ENCODE results near the gene CORO1C.
"Not testable (repeated sequence)": the region's sequence is repeated elsewhere in the genome, so short reads cannot be mapped to it uniquely, and the experiment has no call there.

CORO1C gene

GRCh38 chr12:108664338-108665258, 66.7 kb downstream of the CORO1C start:
- peak; percentile 65 for DNase-seq (ENCODE audit: extremely low read depth, insufficient read length)
- Histone ChIP-seq H3K4me3 (replicated peaks; ENCODE audit: low read depth, low read length) (peak overlapping the region; percentile 30), H3K27me3 (replicated peaks; ENCODE audit: control insufficient read depth, insufficient read depth, low read length) (no peaks in the 10 kb centered on the region), H3K36me3 (ENCODE audit: control insufficient read depth, insufficient read depth, low read length) (peaks cover 2% of the 10 kb centered on the region; the same call in 1 of the 2 replicates)
- peak; percentile 84 for TF ChIP-seq CTCF (IDR thresholded peaks at IDR 0.05; ENCODE audit: insufficient read depth, low read length, poor library complexity, severe bottlenecking)

- H3K4me3 ChIP-seq (replicated peaks; ENCODE audit: low read depth, low read length), result no peak overlapping the region
- peaks cover 6% of the 10 kb centered on the region for H3K36me3 ChIP-seq (ENCODE audit: control insufficient read depth, insufficient read depth, low read length)
- TF ChIP-seq CTCF (IDR thresholded peaks at IDR 0.05; ENCODE audit: insufficient read depth, low read length, poor library complexity, severe bottlenecking), result no peak
- H3K27me3 ChIP-seq (replicated peaks; ENCODE audit: control insufficient read depth, insufficient read depth, low read length), result no peaks in the 10 kb centered on the region
- DNase-seq (ENCODE audit: extremely low read depth, insufficient read length), result no peak
Observed at GRCh38 chr12:108663324-108664015, 67.8 kb downstream of the CORO1C start.

- peaks cover 13% of the 10 kb centered on the region for H3K36me3 ChIP-seq (ENCODE audit: control insufficient read depth, insufficient read depth, low read length)
- not testable (repeated sequence) for H3K4me3 ChIP-seq (replicated peaks; ENCODE audit: low read depth, low read length); DNase-seq (ENCODE audit: extremely low read depth, insufficient read length); H3K27me3 ChIP-seq (replicated peaks; ENCODE audit: control insufficient read depth, insufficient read depth, low read length)
Observed at GRCh38 chr12:108658115-108658514, 73.2 kb downstream of the CORO1C start.

GRCh38 chr12:108657130-108657745, 74.1 kb downstream of the CORO1C start:
- DNase-seq (ENCODE audit: extremely low read depth, insufficient read length), result no peak
- TF ChIP-seq CTCF (IDR thresholded peaks at IDR 0.05; ENCODE audit: insufficient read depth, low read length, poor library complexity, severe bottlenecking), result no peak
- H3K27me3 ChIP-seq (replicated peaks; ENCODE audit: control insufficient read depth, insufficient read depth, low read length), result no peaks in the 10 kb centered on the region
- H3K4me3 ChIP-seq (replicated peaks; ENCODE audit: low read depth, low read length), result no peak overlapping the region
- H3K36me3 ChIP-seq (ENCODE audit: control insufficient read depth, insufficient read depth, low read length), result peaks cover 15% of the 10 kb centered on the region

- not testable (repeated sequence) for DNase-seq (ENCODE audit: extremely low read depth, insufficient read length); H3K4me3 ChIP-seq (replicated peaks; ENCODE audit: low read depth, low read length); H3K27me3 ChIP-seq (replicated peaks; ENCODE audit: control insufficient read depth, insufficient read depth, low read length)
- H3K36me3 ChIP-seq (ENCODE audit: control insufficient read depth, insufficient read depth, low read length), result peaks cover 17% of the 10 kb centered on the region
Observed at GRCh38 chr12:108656247-108656646, 75.1 kb downstream of the CORO1C start.

GRCh38 chr12:108655812-108656175, 75.5 kb downstream of the CORO1C start:
- not testable (repeated sequence) for DNase-seq (ENCODE audit: extremely low read depth, insufficient read length)

GRCh38 chr12:108654622-108655021, 76.7 kb downstream of the CORO1C start:
- H3K4me3 ChIP-seq (replicated peaks; ENCODE audit: low read depth, low read length); DNase-seq (ENCODE audit: extremely low read depth, insufficient read length); H3K27me3 ChIP-seq (replicated peaks; ENCODE audit: control insufficient read depth, insufficient read depth, low read length): not testable (repeated sequence)
- H3K36me3 ChIP-seq (ENCODE audit: control insufficient read depth, insufficient read depth, low read length), result peaks cover 18% of the 10 kb centered on the region

More at GRCh38 chr12:108655812-108656175, 75.5 kb downstream of the CORO1C start:
- not testable (repeated sequence) for H3K4me3 ChIP-seq (replicated peaks; ENCODE audit: low read depth, low read length); H3K27me3 ChIP-seq (replicated peaks; ENCODE audit: control insufficient read depth, insufficient read depth, low read length)
- peaks cover 17% of the 10 kb centered on the region for H3K36me3 ChIP-seq (ENCODE audit: control insufficient read depth, insufficient read depth, low read length)
